Posterior vena cava (tissue), 2 donors: ENCODE data around the gene FKTN. TPM values are rescaled to one million over a fixed set of nuclear protein-coding genes. Genes with fewer than 3 reads are reported as not detected.

ENCODE experiments used
- DNase-seq: peaks from one replicate; pipeline ENCODE4 v3.0.0-alpha.2; 2020; ENCODE audit warnings: low spot score
- intact Hi-C, 2 donors: fragments of 100-400 bp; cut with DNase I; formaldehyde crosslinking; loops; one replicate each; pipeline versions ENCODE4 v1.14.1 to v1.14.2; 2022 to 2023
- total RNA-seq, 2 donors: library from RNA; stranded (reverse); fragmentation: NEBNext Ultra II Directional; extraction: Animal tissue kit (Norgen Biotek cat#: 25700); gene quantifications; one replicate each; pipeline ENCODE4 v1.2.1, GENCODE V29; 2021
- donor health status: DM: yes; HTN: yes; CAD: no.
- donor health status: DM: yes; HTN: yes; CAD: no.

The FKTN gene
- total RNA-seq, 2 donors from 2014 or later, result 14.7 to 17.4 TPM

GRCh38 chr9:105672711-105673234, 114.8 kb downstream of the FKTN start:
- intact Hi-C loops, result no loop called here
- no peak for DNase-seq

- intact Hi-C loops, result no loop called here
- no peak for DNase-seq
These were observed 116.0 kb downstream of the FKTN start for GRCh38 chr9:105673850-105674387.

- DNase-seq, result no peak
- intact Hi-C loops, result no loop called here
These were observed 118.5 kb downstream of the FKTN start for GRCh38 chr9:105676351-105676923.

DNA sequence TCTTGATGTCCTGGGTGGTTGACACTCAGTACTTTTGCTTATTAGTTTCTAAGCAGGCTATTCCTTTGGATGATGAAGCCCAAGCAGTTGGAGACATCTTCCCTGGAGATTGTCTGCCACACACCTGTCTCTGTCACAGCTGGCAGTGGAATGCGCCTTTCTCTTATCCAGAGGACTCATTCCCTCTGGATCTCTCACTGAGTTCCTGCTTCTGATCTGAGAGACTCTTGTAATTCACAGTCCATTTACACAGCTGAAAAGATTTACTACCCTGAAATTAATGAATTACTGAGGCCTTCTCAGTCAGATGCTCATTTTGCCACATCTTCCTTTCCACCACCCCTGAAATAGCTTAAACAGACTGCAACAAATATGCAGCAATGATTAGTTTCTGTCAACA, 120.2 kb downstream of the FKTN start:
- no peak for DNase-seq
- intact Hi-C loops, result no loop called here

- DNase-seq, result no peak
- intact Hi-C loops, result no loop called here
These were observed 120.8 kb downstream of the FKTN start for GRCh38 chr9:105678781-105679180.

- DNase-seq, result no peak
- intact Hi-C loops, result no loop called here
These were observed 121.5 kb downstream of the FKTN start for GRCh38 chr9:105679257-105680022.

GRCh38 chr9:105681313-105681712, 123.4 kb downstream of the FKTN start:
- DNase-seq, result no peak
- intact Hi-C loops, result no loop called here

GRCh38 chr9:105681724-105682123, 123.8 kb downstream of the FKTN start:
- DNase-seq, result no peak
- intact Hi-C loops, result no loop called here

DNA sequence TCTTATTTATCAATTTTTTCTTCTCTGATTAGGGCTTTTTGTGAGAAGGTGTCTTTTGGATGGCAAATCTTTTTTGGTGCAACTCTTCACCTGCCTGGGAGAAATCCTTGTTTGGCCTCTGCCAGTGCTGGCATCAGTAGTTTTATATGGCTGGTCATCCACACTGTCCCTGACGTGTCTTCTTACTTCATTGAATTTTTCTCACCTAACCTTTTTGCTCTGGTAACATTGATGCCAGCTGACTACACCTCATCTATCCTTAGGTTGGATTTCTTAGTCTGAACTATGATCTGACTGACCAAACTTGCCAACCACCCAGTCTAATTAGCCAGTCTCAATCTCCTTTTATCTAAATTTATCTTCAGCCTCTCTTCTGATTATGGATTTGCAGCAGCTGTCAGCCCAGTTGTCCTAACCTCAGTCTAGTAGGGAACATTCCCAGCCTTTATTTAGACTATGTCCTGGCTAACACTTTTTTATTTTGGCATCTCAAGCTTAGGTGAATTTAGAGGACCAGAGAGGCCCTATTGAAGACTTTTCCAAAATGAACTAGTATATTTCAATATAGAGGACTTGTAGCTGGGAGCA, 125.9 kb downstream of the FKTN start:
- intact Hi-C loops, result no loop called here
- no peak for DNase-seq

DNA sequence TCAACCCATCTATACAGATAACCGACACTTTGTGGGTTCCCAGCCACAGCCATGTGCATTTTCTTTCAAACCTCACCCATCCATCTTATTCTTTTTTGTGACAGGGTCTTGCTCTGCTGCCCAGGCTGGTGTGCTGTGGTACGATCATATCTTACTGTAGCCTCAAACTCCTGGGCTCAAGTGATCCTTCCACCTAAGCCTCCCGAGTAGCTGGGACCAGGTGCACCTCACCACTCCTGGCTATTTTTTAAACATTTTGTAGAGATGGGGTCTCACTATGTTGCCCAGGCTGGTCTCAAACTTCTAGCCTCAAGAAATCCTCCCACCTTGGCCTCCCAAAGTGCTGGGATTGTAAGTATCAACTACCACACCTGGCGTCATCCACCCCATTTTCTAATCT, 129.0 kb downstream of the FKTN start:
- intact Hi-C loops, result no loop called here
- no peak for DNase-seq

Other genes starting within 250 kb of the FKTN start
- gene FSD1L, start 110.1 kb upstream of the FKTN start, total RNA-seq, result 1 to 10 TPM; 5.5 to 8.7 TPM
- not detected for gene TAL2, start 104.3 kb downstream of the FKTN start, total RNA-seq
- 10 to 100 TPM; 11.3 to 16.9 TPM for gene TMEM38B, start 136.4 kb downstream of the FKTN start, total RNA-seq